ENCODE results near the gene MEOX1. TPM values are rescaled to one million over a fixed set of nuclear protein-coding genes. Genes with fewer than 3 reads are reported as not detected.

The MEOX1 gene
- total RNA-seq, 2 experiments from 2014 or later: 0.41 to 0.50 TPM

DNA sequence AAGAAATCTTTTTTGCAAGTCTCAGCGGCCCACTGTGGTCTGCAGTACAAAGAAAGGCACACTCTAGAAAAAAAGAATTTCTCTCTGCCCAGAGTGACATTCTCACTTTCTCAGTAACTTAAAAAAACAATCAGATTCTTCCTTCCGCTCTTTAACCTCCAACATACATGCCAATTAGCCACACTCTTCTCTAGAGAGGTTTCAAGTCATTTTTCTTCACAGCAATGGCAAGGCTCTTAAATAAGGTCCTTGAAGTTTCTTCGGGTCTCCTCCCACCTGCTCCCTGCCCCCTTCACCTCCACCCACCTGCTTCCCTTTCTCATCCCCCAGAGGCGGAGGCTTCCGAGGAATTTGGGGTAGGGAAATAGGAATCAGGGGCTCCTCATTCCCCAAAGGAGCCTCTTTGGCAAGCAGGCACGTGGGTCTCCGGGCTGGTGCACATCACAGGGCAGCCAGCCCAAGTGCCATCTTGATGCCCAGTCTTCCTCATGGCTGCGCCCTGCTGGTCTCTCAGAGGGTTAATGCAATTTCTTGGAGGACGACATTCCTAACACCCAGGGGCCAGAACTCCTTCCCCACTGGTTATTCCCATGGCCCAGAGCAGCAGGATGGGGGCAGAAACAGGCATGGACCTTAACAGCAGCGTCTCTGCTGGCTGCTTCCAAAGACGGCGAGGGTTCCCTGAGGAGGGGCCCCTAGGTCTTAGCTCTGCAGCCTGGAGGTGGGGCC, 855 bp upstream of the MEOX1 start:
- Histone ChIP-seq H3K36me3 (ENCODE audit: insufficient read depth, low read length) (no peaks in the 10 kb centered on the region), H3K27me3 (ENCODE audit: control insufficient read depth in 1 of 2, insufficient read depth in 2 of 2, low read length in 2 of 2) (no peaks in the 10 kb centered on the region), H3K27ac (ENCODE audit: low read depth in 1 of 2, low read length in 2 of 2) (no peak overlapping the region), H3K9me3 (ENCODE audit: control insufficient read depth in 1 of 2, insufficient read depth in 1 of 2, low read length in 2 of 2) (no peaks in the 10 kb centered on the region), H3K4me3 (ENCODE audit: low read length) (no peak overlapping the region), H3K4me1 (ENCODE audit: insufficient read depth, low read length) (peaks cover 45% of the 10 kb centered on the region)
- Mint-ChIP-seq H3K4me3 (peak overlapping the region; percentile 12), H3K36me3 (ENCODE audit: low read depth) (no peaks in the 10 kb centered on the region), H3K27ac (peak overlapping the region; percentile 27), H3K4me1 (ENCODE audit: low read depth) (peaks cover 31% of the 10 kb centered on the region), H3K9me3 (no peaks in the 10 kb centered on the region), H3K27me3 (no peaks in the 10 kb centered on the region)
- ATAC-seq (ENCODE audit: poor library complexity) (no peak), DNase-seq (peak in 1 of 14 experiments; percentile 39)
- ChIA-PET POLR2A (no interaction called here), CTCF (interaction anchor here (0.9 kb wide), 1 partner anchor 11 kb away, joined by 4 read pairs; no protein-coding TSS in a partner anchor)
- intact Hi-C loops (cut with DNase I, micrococcal nuclease): no loop called here
- TF ChIP-seq, protein P1, sequence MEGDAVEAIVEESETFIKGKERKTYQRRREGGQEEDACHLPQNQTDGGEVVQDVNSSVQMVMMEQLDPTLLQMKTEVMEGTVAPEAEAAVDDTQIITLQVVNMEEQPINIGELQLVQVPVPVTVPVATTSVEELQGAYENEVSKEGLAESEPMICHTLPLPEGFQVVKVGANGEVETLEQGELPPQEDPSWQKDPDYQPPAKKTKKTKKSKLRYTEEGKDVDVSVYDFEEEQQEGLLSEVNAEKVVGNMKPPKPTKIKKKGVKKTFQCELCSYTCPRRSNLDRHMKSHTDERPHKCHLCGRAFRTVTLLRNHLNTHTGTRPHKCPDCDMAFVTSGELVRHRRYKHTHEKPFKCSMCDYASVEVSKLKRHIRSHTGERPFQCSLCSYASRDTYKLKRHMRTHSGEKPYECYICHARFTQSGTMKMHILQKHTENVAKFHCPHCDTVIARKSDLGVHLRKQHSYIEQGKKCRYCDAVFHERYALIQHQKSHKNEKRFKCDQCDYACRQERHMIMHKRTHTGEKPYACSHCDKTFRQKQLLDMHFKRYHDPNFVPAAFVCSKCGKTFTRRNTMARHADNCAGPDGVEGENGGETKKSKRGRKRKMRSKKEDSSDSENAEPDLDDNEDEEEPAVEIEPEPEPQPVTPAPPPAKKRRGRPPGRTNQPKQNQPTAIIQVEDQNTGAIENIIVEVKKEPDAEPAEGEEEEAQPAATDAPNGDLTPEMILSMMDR (IDR thresholded peaks at IDR 0.05): no peak

GRCh38 chr17:43660816-43661493, 767 bp downstream of the MEOX1 start:
- peaks cover 3% of the 10 kb centered on the region for H3K27me3 Mint-ChIP-seq
- H3K9me3 Mint-ChIP-seq: no peaks in the 10 kb centered on the region
- CTCF ChIA-PET: no interaction called here
- Histone ChIP-seq H3K9me3 (ENCODE audit: control insufficient read depth in 1 of 2, insufficient read depth in 1 of 2, low read length in 2 of 2) (no peaks in the 10 kb centered on the region), H3K27ac (ENCODE audit: low read depth in 1 of 2, low read length in 2 of 2) (peak overlapping the region in 1 of 2 donors; percentile 52), H3K4me1 (ENCODE audit: insufficient read depth, low read length) (peaks cover 59% of the 10 kb centered on the region), H3K36me3 (ENCODE audit: insufficient read depth, low read length) (no peaks in the 10 kb centered on the region), H3K4me3 (ENCODE audit: low read length) (peak overlapping the region; percentile 39), H3K27me3 (ENCODE audit: control insufficient read depth in 1 of 2, insufficient read depth in 2 of 2, low read length in 2 of 2) (no peaks in the 10 kb centered on the region)
- H3K36me3 Mint-ChIP-seq (ENCODE audit: low read depth): no peaks in the 10 kb centered on the region
- peak in 11 of 14 experiments; percentile 4 to 49 (median 22) for DNase-seq
- peak overlapping the region; percentile 65 for H3K4me3 Mint-ChIP-seq
- peak; percentile 68 for ATAC-seq (ENCODE audit: poor library complexity)
- H3K4me1 Mint-ChIP-seq (ENCODE audit: low read depth): peaks cover 37% of the 10 kb centered on the region
- intact Hi-C loops (cut with DNase I, micrococcal nuclease): no loop called here
- POLR2A ChIA-PET: no interaction called here
- TF ChIP-seq, protein P1 (IDR thresholded peaks at IDR 0.05): no peak
- peak overlapping the region; percentile 27 for H3K27ac Mint-ChIP-seq

DNA sequence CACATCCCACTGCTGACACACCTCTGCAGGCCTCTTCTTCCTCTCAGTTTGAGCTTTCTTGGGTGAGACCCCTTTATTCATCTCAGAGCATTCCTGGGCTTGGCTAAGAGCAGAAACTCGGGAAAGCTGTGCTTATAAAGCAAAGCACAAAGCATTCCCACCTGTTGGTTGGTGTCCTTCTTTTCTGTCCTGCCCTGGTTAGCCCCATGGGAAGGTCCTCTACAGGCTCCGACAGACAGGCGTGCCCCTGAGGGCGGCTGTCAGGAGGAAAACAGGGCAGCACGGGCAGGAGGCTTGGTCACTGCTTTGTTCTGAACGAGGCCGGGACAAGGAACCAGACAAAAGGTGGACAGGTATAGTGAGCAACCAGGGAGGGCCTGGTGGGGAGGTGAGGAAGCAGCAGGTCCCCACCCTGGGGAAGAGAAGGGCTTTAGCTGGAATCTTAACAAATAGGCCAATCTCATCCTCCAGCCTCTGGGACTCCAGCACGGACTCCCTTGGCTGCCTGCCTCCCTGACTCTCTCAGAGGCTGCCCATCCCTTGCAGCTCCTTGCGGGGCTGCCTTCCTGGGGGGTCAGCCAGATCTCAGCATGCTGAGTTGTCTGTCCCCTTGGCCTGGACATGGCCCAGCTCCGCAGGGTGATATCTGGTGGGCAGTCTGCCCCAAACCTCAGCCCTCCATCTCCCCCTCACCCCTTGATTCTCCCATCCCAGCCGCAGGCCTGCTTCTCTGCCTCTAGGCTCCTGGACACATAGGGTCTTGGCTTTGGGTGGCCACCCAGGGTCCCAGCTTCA, 1.7 kb downstream of the MEOX1 start:
- Histone ChIP-seq H3K27ac (ENCODE audit: low read depth in 1 of 2, low read length in 2 of 2) (peak overlapping the region in 1 of 2 donors; percentile 52), H3K9me3 (ENCODE audit: control insufficient read depth in 1 of 2, insufficient read depth in 1 of 2, low read length in 2 of 2) (no peaks in the 10 kb centered on the region), H3K36me3 (ENCODE audit: insufficient read depth, low read length) (no peaks in the 10 kb centered on the region), H3K4me1 (ENCODE audit: insufficient read depth, low read length) (peaks cover 61% of the 10 kb centered on the region), H3K4me3 (ENCODE audit: low read length) (peak overlapping the region; percentile 39), H3K27me3 (ENCODE audit: control insufficient read depth in 1 of 2, insufficient read depth in 2 of 2, low read length in 2 of 2) (no peaks in the 10 kb centered on the region)
- Mint-ChIP-seq H3K27me3 (peaks cover 4% of the 10 kb centered on the region), H3K4me3 (no peak overlapping the region), H3K9me3 (no peaks in the 10 kb centered on the region), H3K4me1 (ENCODE audit: low read depth) (peaks cover 43% of the 10 kb centered on the region), H3K36me3 (ENCODE audit: low read depth) (no peaks in the 10 kb centered on the region), H3K27ac (no peak overlapping the region)
- ATAC-seq (ENCODE audit: poor library complexity): no peak
- POLR2A ChIA-PET: no interaction called here
- CTCF ChIA-PET: interaction anchor here (1.1 to 1.2 kb wide), 2 partner anchors 14 to 83 kb away, joined by 3 to 5 read pairs; no protein-coding TSS in a partner anchor
- TF ChIP-seq, protein P1 (IDR thresholded peaks at IDR 0.05): no peak
- DNase-seq: no peak
- intact Hi-C loops (cut with DNase I, micrococcal nuclease): no loop called here
